ENCODE data around the gene MTOR.

Gene MTOR

GRCh38 chr1:11281518-11282331 lies 19.4 kb upstream of the MTOR start:
- in situ Hi-C loops (cut with HindIII; ENCODE audit: low sequenced_read_pairs) = no loop called here

- in situ Hi-C loops (cut with HindIII; ENCODE audit: low sequenced_read_pairs) = no loop called here
Observed at GRCh38 chr1:11280719-11281376, 18.5 kb upstream of the MTOR start.

- in situ Hi-C loops (cut with HindIII; ENCODE audit: low sequenced_read_pairs) = no loop called here
Observed at GRCh38 chr1:11279630-11280029, 17.3 kb upstream of the MTOR start.

GRCh38 chr1:11279152-11279551 lies 16.8 kb upstream of the MTOR start:
- in situ Hi-C loops (cut with HindIII; ENCODE audit: low sequenced_read_pairs) = no loop called here

- in situ Hi-C loops (cut with HindIII; ENCODE audit: low sequenced_read_pairs) = no loop called here
Observed at GRCh38 chr1:11273595-11274234, 11.4 kb upstream of the MTOR start.

GRCh38 chr1:11272832-11273594 lies 10.7 kb upstream of the MTOR start, which contains the start of gene UBIAD1:
Gene UBIAD1, plus strand, starts transcription at chr1:11273198. Its CDS starts 334 bp downstream, at chr1:11273532.
- in situ Hi-C loops (cut with HindIII; ENCODE audit: low sequenced_read_pairs) = no loop called here

- in situ Hi-C loops (cut with HindIII; ENCODE audit: low sequenced_read_pairs) = no loop called here
Observed at GRCh38 chr1:11272544-11272831, 10.1 kb upstream of the MTOR start.

GRCh38 chr1:11267350-11268337 lies 5.3 kb upstream of the MTOR start:
- in situ Hi-C loops (cut with HindIII; ENCODE audit: low sequenced_read_pairs) = loop anchor here (10.0 kb wide), 2 partner anchors 83 to 377 kb away; partner anchors contain the start of gene ANGPTL7

GRCh38 chr1:11266268-11267074 lies 4.1 kb upstream of the MTOR start:
- in situ Hi-C loops (cut with HindIII; ENCODE audit: low sequenced_read_pairs) = loop anchor here (10.0 kb wide), 2 partner anchors 82 to 378 kb away; partner anchors contain the start of gene ANGPTL7

GRCh38 chr1:11256299-11256698 lies 6.1 kb downstream of the MTOR start:
- in situ Hi-C loops (cut with HindIII; ENCODE audit: low sequenced_read_pairs) = no loop called here

GRCh38 chr1:11253226-11253625 lies 9.1 kb downstream of the MTOR start:
- in situ Hi-C loops (cut with HindIII; ENCODE audit: low sequenced_read_pairs) = no loop called here

- in situ Hi-C loops (cut with HindIII; ENCODE audit: low sequenced_read_pairs) = no loop called here
Observed at GRCh38 chr1:11252538-11252937, 9.8 kb downstream of the MTOR start.

- in situ Hi-C loops (cut with HindIII; ENCODE audit: low sequenced_read_pairs) = no loop called here
Observed at GRCh38 chr1:11248169-11248568, 14.2 kb downstream of the MTOR start.

GRCh38 chr1:11245904-11246719 lies 16.2 kb downstream of the MTOR start:
- in situ Hi-C loops (cut with HindIII; ENCODE audit: low sequenced_read_pairs) = no loop called here

- in situ Hi-C loops (cut with HindIII; ENCODE audit: low sequenced_read_pairs) = no loop called here
Observed at GRCh38 chr1:11245248-11245647, 17.1 kb downstream of the MTOR start.

- in situ Hi-C loops (cut with HindIII; ENCODE audit: low sequenced_read_pairs) = no loop called here
Observed at GRCh38 chr1:11238311-11238710, 24.0 kb downstream of the MTOR start.

GRCh38 chr1:11237356-11237755 lies 25.0 kb downstream of the MTOR start:
- in situ Hi-C loops (cut with HindIII; ENCODE audit: low sequenced_read_pairs) = no loop called here

GRCh38 chr1:11233208-11233607 lies 29.1 kb downstream of the MTOR start:
- in situ Hi-C loops (cut with HindIII; ENCODE audit: low sequenced_read_pairs) = no loop called here
